ENCODE measurements around the gene RINL.
A peak's percentile ranks its signal among the peaks of the same experiment; 100 is the strongest.

Gene RINL, protein sequence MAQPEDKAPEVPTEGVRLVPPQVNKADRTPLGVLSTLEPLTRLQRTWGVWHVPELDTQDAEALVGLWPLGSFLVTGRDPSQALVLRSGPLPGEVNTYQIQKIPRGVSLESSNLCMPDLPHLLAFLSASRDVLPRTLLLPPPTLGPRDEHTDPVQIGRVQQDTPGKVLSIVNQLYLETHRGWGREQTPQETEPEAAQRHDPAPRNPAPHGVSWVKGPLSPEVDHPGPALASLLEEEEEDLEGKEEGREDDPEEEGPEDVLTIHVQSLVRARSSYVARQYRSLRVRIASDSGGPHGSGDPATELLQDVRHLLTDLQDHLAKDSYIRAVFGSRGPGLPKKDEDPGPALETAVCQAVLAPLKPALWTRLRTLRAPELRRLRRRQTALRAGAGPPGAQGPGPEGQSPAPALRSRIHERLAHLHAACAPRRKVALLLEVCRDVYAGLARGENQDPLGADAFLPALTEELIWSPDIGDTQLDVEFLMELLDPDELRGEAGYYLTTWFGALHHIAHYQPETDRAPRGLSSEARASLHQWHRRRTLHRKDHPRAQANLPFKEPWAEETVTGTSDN
- 1.0 to 9.4 (median 4.7) reads per million in 17 experiments for total RNA-seq

DNA sequence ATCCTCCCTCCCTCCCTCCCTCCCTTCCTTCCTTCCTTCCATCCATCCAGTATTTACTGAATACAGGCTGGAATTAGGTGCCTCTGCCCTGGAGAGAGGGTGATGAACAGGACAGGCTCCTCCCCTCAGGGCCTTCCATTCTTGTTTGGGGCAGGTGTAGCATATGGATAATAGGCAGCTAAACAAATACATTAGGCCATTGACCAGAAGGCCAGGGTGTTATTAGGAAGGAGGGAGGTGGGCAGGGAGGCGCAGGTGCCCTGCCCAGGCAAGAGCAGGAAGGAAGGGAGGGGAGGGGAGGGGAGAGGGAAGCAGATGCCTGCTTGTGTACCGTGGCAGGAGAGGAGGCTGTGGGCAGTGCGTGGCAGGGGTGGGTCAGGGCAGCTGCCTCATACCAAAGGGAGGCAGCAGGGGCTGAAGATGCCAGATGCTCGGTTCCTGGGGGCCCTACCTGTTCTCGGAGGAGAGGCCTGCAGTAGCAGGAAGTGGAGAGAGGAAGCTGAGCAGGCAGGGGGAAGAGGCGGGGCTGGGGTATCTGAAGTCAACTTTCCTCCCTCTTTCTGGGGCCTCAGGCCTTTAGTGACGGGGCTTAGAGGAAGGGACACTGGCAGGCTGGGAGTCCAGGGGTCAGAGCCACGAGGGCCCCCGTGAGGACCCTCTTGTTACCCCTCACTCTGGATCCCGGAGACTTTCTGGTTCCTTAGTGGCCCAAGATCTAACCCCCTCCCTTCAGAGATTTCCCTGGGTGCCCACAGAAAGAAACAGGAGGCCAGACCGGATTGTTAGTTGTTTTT lies at the start of gene RINL:
Gene RINL, minus strand, starts transcription at position 495 of the 794 bp plus-strand sequence. CDS start 1,533 bp downstream, outside the sequence.
- DNase-seq, result peak in 3 of 4 experiments; percentile 42 to 59 (median 55)

DNA sequence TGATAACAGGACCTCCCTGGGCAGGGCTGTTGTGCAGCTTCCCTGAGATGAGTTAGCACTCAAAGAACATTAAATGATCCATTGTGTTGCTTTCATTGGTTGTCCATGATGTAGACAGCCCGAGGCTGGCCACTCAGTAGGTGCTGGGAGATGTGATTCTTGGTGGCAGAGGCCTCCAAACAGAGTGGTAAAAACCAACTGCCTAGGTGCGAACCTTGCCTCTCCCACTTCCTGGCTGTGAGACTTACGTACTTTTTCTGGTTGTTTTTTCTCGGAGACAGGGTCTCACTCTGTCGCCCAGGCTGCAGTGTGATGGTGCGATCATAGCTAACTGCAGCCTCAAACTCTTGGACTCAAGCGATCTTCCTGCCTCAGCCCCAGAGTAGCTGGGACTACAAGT lies 46.3 kb upstream of the RINL start:
- DNase-seq, result no peak

DNA sequence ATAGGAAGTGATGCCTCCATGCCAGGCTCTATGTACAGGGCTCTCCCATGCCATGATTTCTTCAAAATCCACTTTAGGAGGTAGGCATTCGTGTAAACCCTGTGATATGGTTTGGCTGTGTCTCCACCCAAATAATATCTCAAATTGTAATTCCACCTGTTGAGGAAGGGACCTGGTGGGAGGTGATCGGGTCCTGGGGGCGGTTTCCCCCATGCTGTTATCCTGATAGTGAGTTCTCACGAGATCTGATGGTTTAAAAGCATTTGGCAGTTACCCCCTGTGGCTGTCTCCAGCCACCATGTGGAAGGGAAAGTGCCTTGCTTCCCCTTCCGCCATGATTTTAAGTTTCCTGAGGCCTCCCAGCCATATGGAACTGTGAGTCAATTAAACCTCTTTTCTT lies 44.4 kb upstream of the RINL start:
- DNase-seq, result no peak

DNA sequence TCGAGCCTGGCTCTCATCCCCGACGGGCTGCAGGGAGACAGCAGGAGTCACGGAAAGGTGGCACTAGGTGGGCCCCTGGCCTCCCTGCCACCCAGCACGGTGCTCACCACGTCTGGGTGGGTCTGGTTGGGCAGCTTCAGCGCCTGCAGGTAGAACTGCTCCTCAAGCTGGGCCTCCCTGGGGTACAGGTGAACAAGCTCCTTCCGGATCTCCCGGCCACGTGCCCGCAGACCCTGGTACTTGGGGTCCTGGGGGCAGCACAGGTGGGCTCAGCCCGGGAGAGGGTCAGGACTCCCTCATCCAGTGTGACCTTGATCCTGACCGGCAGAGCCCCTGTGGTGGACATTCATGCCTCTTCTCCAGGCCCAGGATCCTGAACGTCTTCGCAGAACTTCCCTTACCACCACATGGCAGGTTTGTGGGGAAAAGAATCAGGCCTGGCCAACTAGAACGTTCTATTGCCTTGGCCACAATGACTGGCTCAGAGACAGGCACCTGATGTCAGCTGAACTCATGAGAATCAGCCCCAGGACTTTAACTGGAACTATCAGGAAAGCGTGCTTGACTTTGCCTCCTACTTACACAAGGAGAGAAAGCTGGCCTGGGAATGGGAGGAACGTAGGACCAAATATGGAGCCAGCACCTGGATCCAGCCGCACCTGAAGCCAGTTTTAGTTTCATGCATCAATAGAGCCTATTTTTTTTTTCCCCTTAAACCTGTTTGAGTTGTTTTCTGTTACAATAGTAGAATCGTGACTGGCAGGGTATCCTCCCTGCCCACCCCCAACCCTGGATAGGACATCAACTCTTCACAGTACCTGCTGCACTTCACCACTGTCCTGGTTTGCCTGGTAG lies 43.6 kb upstream of the RINL start:
- DNase-seq, result no peak

DNA sequence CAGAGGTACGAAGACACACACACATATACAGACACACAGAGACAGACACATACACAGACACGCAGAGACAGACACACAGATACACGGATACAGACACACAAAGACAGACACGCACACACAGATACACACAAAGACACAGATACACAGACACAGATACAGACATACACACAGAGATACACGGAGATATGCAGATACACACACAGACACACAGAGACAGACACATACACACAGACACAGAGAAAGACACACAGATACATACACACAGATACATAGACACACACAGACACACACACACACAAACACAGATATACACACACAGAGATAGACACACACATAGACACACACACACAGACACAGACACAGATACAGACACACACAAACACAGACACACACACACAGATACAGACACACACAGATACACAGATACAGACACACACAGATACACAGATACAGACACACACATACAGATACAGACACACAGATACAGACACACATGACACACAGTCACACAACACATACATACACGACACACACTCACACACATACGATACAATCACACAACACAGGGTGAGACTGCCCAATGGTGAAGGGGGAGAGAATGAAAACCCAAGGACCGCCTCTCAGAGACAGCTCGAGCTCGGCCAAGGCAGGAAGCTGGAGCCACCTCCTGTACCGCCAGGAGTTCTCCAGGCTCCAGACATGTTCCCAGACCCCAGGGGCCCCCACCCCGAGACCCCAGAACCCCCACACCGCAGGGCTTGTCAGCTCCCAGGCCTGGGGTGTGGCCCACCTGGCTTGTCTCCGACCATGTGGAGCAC lies 42.7 kb upstream of the RINL start:
- no peak for DNase-seq

DNA sequence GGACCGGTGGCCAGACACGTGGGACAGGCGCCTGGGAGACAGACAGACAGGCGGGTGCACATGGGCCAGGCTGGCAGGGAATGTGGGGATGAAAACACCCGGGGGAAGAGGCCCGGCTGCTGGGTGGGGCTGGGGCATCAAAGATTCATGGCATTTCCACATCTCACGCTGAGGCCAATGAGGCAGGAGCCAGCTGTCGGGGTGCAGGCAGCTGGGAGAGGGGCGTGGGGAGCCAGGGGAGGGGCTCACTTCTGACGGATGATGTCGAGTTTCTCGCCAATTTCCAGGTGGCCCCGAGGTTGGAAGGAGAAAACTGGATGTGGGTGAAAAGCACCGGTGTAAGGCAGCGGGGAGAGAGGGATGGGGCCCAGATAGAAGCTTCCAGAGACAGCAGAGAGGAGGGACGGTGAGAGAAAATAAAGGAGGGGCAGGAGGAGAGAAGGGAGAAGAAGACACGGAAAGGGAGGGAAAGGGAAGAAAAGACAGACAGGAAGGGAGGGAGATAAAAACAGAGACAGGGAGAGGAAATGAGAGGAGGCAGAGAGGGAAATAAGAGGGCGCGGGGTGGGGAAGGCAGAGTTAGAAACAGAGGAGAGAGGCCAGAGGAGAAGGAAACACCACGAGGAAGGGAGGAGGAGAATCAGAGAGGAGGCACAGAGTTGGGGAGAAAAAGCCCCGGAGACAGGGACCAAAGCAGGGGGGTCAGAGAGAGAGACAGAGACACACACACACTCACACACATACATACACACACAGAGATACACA lies 41.9 kb upstream of the RINL start:
- no peak for DNase-seq

DNA sequence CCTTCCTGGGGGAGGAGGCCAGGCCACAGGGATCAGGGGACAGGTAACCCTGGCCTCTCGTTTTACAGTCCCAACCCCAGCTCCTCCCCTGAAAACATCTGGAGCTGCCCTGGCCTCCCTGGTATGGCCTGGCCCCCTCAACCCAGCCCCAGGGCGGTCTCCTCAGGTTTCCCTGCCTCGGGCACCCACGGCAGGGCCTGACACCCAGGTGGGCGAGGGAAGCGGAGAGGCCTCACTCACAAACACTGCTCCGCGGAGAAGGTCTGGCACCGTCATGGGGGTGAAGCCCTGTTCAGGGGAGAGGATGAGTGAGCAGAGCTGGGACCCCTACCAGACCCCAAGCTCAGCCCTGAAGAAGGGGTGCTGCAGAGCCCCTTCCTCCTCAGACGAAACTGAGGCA lies 40.5 kb upstream of the RINL start:
- DNase-seq, result no peak

DNA sequence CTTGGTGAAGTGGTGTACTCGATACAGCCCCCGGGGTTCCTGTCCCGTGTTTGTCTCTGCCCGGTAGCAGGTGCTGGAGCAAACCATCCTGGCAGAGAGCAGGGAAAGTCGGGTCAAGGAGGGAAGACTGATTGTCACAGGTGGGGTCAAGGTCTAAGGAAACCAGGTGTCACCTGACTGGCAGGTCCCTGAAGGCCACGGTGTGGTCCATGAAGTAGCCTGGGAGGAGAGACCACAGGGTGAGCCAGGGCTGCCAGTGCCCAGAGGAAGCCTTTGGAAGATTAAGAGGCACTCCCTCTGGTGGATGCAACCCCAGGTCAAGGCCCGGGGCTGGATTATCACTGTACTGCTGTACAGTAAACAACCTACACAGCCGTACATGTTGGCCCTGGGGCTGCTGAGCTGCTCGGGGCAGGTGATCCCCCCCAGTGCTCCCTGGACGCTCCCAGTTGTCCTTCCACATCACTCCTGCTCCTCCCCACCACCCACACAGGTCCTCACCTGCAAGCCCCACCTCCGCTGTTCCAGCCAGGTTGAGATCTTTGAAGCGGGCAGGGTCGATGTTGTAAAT lies 39.9 kb upstream of the RINL start:
- peak in 2 of 4 experiments; percentile 9 to 29 for DNase-seq

DNA sequence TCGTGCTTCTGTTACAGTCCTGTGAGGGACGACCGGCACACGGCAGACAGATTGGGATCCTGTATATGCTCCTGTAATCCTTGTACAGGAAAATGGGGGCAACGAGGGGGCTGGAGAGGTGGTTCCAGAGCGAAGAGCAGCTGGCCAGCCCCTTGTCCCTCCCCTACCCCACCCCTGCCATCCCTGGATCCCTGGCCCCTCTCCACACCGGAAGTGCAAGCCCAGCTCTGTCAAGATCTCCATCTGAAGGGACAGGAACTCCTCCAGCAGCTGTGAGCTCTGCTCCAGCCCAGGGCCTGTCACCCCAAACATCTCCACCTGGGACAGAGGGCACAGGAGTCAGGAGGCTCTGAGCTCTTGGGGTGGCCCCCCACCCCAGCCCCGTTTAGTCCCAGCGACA lies 39.4 kb upstream of the RINL start:
- no peak for DNase-seq

DNA sequence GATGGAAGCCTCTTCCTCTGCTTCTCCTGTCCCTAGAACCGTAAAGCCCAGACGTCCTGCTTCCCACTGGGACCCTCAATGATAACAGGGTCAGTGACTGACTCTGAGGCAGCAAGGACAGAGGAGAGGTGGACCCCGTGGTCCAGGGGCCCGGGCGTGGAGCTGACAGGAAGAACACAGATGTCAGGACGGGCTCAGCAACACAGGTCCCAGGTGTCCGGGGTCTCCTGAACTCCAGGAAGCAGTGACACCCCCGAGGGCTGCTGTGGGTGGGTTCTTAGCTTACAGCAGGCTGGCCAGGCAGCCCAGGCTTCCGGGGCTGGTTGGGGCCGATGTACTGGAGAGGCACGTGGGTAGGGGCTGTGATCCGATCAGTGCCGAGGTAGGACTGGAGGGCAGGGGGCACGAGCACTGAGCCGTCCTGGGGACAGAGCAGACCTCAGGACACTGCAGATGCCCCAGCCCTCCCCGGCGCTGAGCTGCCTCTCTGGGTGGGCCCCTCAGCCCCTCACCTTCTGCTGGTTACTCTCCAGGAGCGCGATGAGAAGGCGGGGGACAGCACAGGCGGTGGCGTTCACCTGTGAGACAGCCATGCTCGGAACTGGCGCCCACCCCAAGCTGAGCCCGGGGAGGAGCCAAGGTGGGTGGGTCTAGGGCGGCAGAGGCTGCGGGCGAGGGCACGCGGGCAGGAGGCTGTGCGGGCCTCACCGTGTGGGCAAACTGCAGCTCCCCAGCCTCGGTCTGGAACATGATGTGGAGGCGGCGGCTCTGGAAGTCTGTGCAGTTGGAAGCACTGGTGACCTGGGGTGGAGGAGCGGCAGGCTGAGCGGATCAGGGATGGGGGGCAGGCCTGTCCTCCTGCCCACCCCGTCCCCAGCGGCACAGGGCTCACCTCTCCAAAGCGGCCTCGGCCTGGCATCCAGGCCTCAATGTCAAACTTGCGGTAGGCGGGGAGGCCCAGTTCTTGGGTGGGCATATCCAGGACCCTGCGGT lies 37.5 kb upstream of the RINL start:
- DNase-seq, result no peak

DNA sequence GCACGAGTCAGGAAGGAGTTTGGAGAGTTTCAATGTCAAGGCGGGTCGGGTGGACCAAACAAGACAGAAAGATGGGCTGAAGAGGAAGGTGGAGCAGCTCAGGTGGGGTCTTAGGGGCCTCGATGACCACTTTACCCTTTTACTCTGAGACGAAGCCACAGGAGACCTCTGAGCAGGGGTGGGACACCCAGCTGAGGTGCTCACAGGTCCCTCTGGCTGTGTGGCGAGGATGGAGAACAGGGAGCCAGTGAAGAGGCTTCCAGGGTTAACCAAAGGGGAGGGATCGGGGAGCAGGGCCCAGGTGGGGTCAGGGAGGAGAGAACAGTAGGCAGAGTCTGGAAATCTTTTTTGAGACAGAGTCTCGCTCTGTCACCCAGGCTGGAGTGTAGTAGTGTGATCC lies 35.9 kb upstream of the RINL start:
- no peak for DNase-seq

DNA sequence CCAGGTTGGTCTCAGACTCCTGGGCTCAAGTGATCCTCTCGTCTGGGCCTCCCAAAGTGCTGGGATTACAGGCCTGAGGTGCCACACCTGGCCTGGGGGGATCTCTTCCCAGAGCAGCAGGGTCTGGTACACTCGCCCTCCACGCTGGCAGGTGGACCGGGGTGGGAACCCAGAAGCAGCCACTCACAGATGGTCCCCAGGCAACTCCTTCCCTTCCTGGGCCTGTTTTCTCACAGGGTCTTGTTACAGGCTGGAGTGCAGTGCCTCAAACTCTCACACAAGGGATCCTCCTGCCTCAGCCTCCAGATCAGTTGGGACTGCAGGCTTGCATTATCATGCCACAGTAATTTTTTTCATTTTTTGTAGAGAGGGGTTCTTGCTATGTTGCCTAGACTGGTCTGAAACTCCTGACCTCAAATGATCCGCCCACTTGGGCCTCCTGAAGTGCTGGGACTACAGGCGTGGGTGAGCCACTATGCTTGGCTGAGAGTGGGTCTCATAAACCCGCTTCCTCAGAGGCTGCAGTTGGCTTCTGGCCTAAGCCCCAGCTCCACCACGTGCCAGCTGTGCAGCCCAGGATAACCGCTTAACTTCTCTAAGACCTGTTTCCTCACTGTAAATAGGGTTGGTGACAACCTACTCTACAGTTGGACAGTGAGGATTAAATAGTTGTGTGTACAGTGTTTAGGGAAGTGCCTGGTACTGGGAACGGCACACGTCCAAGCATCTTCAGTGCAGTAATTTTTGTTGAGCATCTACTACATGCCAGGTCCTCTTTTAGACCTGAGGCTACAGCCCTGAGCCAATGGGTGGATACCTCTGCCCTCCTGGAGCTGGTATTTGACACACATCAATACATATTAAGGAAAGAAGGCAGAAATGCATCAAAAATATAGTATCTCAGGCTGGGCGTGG lies 34.8 kb upstream of the RINL start:
- DNase-seq, result peak; percentile 80 to 92 (median 89)

DNA sequence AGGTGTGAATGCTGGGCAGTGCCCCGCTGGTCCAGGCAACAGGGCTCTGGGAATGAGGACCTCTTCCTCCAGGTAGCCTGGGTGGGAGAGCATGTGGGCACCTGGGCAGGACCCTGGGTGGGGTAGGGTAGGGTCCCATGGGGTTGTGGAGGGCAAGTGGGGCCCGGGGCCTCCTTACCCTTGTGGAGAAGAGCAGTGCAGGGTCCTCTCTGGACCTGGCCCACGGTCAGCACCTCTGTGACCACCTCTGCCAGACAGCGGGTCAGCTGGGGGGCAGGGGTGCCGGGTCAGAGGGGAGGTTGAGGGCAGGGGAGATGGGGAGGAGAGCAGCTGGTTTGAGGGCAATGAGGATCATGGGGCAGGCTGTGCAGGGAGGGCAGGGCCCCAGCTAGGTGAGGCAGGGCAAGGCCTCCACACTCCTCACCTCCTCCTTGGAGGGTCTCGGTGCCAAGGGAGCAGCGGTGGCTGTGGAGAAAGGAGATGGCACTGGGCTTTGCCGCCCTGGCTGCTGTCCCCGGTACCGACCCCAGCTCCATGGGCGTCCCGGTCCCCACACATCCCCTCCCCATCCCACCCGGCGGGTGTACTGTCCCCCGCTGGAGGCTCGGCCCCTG lies 33.4 kb upstream of the RINL start:
- DNase-seq, result no peak

DNA sequence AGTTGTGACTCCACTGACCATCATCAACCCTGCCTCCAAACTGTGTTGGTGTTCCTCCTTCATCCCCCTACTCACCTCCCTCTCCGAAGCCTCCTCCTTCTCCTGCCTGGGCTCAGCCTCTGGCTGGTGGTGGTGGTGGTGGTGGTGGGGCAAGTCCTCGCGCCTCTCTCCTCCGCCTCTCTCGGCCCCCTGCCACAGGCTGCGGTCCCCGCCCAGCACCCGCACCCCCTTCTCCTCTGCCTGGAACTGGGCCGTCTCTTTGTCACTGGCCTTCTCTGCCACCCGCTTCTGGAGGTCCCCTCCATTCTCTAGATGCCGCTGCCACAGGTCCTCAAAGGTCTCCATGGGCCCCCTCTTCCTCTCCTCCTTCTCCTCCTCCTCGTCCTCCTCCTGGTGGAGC lies 32.4 kb upstream of the RINL start:
- DNase-seq, result no peak

DNA sequence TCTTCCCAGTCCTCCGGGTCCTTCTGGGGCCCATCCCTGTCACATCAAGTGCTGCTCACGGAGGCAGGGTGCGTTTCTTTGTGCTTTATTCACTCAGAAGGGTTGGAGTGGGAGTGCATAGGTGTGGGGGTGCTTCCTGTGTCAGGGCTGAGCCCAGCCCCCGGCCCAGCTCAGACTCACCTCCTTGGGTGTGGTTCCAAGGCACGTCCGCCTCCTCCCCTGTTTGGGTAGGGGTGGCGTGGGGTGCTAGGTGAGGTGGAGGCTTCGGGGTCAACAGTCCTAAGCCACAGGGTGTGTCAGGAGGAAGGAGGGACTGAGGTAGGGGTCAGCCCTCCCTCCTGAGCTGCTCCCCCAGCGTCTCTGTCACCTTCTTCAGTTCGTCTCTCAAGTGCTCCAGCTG lies 30.8 kb upstream of the RINL start:
- no peak for DNase-seq

DNA sequence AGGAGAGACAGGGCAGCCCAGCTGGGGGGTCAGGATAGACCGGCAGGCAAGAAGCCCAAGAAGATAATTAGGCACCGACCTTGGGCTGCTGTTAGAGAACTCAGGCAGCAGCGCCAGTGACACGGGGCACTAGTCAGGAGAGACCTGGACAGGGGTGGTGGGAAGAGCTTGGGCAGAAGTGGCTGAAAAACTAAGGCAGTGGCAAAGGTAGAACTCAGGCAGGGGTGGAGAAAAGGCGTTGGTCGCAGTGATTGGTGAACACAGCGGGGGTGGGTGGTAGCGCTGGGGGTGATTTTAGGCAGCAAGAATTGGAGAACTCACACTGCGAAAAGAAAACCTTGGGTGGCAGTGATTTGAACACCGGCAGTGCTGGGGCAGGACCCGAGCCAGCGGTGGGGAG lies 29.6 kb upstream of the RINL start:
- no peak for DNase-seq

DNA sequence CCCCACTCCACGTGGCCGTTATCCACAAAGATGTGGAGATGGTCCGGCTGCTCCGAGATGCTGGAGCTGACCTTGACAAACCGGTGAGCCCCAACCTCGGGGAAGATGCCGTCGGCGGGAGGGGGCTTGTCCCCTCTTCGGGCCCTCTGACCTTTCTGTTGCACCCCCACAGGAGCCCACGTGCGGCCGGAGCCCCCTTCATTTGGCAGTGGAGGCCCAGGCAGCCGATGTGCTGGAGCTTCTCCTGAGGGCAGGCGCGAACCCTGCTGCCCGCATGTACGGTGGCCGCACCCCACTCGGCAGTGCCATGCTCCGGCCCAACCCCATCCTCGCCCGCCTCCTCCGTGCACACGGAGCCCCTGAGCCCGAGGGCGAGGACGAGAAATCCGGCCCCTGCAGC lies 29.2 kb upstream of the RINL start:
- DNase-seq, result no peak

DNA sequence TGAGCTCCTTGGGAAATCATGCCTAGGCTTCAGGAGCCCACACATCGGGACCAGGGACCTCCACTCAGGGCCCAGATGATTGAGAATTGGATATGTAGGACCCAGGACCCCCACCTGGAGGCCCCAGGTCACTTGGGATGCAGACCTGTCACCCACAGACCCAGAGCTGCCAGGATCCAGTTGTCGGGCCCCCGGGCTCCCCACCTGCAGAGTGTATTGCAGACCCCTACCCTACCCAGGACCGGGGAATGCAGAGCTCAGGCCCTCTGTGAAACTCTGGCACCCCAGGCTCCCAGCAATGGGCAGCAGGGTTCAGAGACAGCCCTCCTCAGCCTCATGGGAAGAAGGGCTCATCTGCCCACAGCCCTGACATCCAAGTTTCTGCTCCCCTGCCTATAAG lies 27.5 kb upstream of the RINL start:
- no peak for DNase-seq

Data from suppressor macrophage (primary cell).